ENCODE data around the gene EVI2A. TPM values are rescaled to one million over a fixed set of nuclear protein-coding genes. Genes with fewer than 3 reads are reported as not detected.

EVI2A gene
- total and polyA plus RNA-seq, 9 of the 15 experiments (the other 6 are each of a cell fraction or from before 2014, with no cell fraction given) = 0.06 to 0.37 (median 0.15) TPM; not detected in 3

DNA sequence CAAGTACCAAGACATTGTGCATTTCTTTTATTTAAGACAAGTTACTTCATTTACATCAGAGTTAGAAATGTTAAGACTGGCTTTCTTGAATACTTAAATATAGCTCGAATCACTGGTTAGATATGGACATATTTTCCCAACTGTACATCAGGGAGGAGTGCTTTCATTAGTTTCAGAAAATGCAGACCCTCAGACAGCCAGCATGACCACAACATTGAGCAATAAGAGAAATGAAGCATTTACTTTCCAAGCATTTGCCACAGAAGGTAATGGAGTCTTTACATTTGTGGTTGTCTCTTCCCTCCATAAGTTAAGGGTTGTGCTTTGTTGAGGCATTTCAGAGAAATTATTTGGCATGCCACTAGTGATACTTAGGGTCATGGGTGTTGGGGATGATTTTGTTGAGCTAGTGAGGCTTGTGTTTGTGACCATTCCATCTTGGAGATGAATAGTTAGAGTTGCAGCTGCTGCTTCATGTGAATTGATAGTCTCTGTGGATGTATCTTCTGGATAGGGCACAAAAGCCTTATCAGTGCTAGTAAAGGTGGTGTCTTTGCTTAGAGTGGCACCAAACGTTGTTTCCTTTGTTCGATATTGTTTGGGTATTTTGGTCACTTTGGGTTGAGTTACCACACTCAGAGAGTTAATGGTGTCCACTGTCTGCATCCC lies 26.5 kb downstream of the EVI2A start:
- FAIRE-seq = no peak
- POLR2A ChIA-PET = interaction anchor here (0.5 to 1.4 kb wide), 3 partner anchors 11 to 29 kb away, joined by 3 read pairs; no protein-coding TSS in a partner anchor
- no peak for DNase-seq (ENCODE audit: extremely low read depth in 1 of 4, low spot score in 3 of 4)

More for the DNA sequence above, 26.5 kb downstream of the EVI2A start:
- WGBS (ENCODE audit: insufficient coverage, low coverage, missing lambda C conversion rate) = 58% methylated on average over 3 of the region's 3 CpGs
- Histone ChIP-seq H3K9me1 (ENCODE audit: control insufficient read depth, insufficient read depth, low read length) (no peaks in the 10 kb centered on the region), H3K4me3 (no peak overlapping the region), H3K27me3 (ENCODE audit: control insufficient read depth in 2 of 2, insufficient read depth in 2 of 2, low read length in 2 of 2) (no peaks in the 10 kb centered on the region), H3K9me3 (replicated peaks; ENCODE audit: control insufficient read depth, insufficient read depth, low read depth, low read length) (no peaks in the 10 kb centered on the region), H3K9ac (ENCODE audit: insufficient read depth in 1 of 2, low read depth in 2 of 2, low read length in 2 of 2) (no peak overlapping the region), H3K4me2 (ENCODE audit: insufficient read depth, low read length) (no peak overlapping the region), H4K20me1 (replicated peaks; ENCODE audit: control insufficient read depth, insufficient read depth, low read length) (no peaks in the 10 kb centered on the region), H3K36me3 (ENCODE audit: control insufficient read depth, insufficient read depth, low read length) (peaks cover 11% of the 10 kb centered on the region), H2AFZ (ENCODE audit: low read depth, low read length) (no peak overlapping the region), H3K4me1 (replicated peaks in 1 of 2; ENCODE audit: control insufficient read depth in 2 of 2, insufficient read depth in 2 of 2, low read length in 2 of 2) (no peaks in the 10 kb centered on the region), H3K79me2 (ENCODE audit: control insufficient read depth, insufficient read depth, low read length) (no peaks in the 10 kb centered on the region), H3K27ac (ENCODE audit: extremely low read depth, low read depth, low read length) (no peak overlapping the region)
- in situ Hi-C loops (cut with MboI) (no loop called here), intact Hi-C loops (cut with micrococcal nuclease) (no loop called here)
- ATAC-seq = no peak
- no TSS peak for BruUV-seq (replicated peaks)
- TF ChIP-seq NBN (IDR thresholded peaks at IDR 0.05; ENCODE audit: low read depth) (no peak), TAF1 (IDR thresholded peaks at IDR 0.05; ENCODE audit: control insufficient read depth, extremely low read depth, insufficient read depth, low read length, severe bottlenecking) (no peak), GATAD2A (IDR thresholded peaks at IDR 0.05) (no peak), KLF1 (tag; IDR thresholded peaks at IDR 0.05) (no peak), HSF4 (CRISPR knock-in tag; IDR thresholded peaks at IDR 0.05; ENCODE audit: borderline replicate concordance) (no peak), ZNF280A (IDR thresholded peaks at IDR 0.05; ENCODE audit: low read depth, partially characterized antibody) (no peak), RFX1 (IDR thresholded peaks at IDR 0.05) (no peak), CBFB (CRISPR knock-in tag; IDR thresholded peaks at IDR 0.05) (no peak), TARDBP (IDR thresholded peaks at IDR 0.05) (no peak), TFE3 (CRISPR knock-in tag; IDR thresholded peaks at IDR 0.05) (no peak), L3MBTL2 (IDR thresholded peaks at IDR 0.05) (no peak), ZNF316 (IDR thresholded peaks at IDR 0.05) (no peak)
- TF ChIP-seq, protein P1, sequence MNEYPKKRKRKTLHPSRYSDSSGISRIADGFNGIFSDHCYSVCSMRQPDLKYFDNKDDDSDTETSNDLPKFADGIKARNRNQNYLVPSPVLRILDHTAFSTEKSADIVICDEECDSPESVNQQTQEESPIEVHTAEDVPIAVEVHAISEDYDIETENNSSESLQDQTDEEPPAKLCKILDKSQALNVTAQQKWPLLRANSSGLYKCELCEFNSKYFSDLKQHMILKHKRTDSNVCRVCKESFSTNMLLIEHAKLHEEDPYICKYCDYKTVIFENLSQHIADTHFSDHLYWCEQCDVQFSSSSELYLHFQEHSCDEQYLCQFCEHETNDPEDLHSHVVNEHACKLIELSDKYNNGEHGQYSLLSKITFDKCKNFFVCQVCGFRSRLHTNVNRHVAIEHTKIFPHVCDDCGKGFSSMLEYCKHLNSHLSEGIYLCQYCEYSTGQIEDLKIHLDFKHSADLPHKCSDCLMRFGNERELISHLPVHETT (CRISPR knock-in tag; conservative IDR thresholded peaks at IDR 0.05 in 1 of 2, IDR thresholded peaks at IDR 0.05 in 1 of 2) = no peak
- CTCF ChIA-PET (ENCODE audit: low intra/inter-chr PET ratio) = no interaction called here
